CD4-positive, alpha-beta T cell treated with Interleukin-4 for 1 hour (primary cell): ENCODE data around the gene LMAN2.
"Not testable (repeated sequence)": the region's sequence is repeated elsewhere in the genome, so short reads cannot be mapped to it uniquely, and the experiment has no call there.

ENCODE experiments used
- DNase-seq, 2 donors: peaks; one replicate each; pipeline ENCODE4 v3.0.0-alpha.2; 2020 to 2022

Gene LMAN2

GRCh38 chr5:177364159-177364962, 12.9 kb upstream of the LMAN2 start:
- DNase-seq: no peak

DNA sequence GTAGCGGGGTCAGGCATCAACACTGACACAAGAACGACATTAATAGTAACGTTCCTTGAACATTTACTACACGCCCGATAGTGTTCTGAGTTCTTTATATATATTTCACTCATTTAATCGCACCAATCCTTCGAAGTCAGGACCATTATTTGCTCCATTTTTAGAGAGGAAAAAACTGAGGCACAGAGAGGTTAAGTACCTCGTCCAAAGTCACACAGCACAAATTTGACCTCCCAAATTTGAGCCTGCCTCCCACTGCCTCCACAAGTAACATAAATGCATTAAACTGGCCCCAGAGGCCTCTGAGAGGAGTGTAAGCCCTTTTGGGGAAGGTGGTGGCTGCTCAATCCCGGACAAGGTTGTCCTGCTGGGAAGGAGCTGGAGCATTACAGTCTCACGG, 12.1 kb upstream of the LMAN2 start:
- DNase-seq: no peak

DNA sequence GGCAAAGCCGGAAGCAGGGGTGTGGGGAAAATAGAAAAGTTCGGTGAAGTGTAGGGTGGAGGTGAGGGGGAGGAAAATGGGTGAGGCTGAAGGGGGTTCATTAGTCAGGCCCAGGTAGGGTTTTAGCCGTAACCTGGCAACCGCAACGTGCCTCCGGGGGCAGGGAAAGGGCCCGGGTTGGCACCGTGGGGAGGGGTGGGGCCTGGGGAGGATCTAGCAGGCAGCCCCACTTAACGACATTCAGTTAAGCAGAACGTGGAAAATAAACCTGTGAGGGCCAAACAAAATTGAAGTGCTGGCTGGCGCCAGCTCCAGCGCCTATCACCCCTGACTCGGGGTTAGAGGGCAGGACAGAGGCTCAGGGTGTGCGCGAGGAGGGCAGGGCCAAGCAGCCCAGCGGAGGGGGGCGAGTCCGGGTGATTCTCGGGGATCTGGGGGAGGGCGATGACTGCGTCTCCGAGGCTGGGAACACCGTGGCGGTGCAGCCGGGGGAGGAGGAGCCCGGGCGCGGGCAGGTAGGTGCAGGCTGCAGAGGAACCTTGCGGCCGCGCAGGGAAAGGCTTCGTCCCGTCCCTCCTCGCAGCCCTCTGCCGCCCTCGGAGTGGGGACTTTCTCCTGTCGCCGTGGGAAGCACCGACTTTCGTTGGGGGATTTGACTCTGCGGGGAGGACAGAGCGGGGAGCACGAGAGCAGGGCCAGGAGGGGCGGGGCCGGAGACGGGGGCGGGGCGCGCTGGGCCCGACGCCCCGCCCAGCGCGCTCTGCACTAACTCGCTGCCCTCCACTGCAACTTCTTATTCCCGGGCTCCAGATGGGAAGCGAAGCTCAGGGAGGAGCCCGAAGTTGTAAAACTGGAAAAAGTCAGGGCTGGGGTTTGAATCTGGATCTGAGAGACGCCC, 11.4 kb upstream of the LMAN2 start:
- DNase-seq: peak; percentile 71 to 82

GRCh38 chr5:177362292-177362609, 10.8 kb upstream of the LMAN2 start:
- DNase-seq: no peak

DNA sequence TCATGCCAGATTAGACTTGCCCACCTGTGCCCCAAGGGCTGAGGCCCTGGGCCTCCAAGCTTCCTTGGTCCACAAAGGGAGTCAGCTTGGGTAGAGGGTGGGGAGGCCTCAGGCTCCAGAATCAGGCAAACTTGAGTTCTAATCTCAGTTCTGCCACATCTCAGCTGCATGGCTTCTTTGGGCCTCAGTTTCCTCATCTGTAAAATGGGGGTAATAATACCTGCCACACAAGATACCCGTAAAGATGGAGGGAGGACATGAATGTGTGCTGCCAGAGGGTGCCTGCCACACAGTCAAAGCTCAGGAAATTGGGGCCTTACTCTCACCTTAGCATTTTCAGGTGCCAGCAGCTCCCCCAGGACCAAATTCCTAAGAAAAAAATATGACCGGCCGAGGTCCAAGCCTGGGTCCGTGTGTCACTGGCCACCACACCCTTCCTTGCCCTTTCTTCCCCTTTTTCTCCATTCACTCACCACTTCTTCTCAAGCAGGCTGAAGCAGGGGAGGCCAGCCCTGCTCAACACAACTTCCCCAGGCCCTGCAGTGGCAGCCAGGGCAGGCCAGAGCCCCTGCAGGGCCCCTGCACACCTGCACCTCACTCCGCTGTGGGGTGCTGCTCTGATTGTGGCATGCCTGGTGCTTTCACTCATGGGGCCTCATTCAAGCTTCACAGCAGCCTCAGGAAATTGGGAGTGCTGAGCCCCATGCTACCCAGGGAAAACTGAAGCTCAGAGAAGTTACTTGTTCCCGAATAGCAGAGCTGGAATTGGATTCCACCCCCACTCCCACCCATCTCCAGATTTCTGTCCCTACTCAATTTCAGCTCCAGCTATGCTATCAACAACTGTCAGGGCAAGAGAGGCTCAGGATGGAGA, 10.2 kb upstream of the LMAN2 start:
- peak in 1 of 2 donors; percentile 49 for DNase-seq

DNA sequence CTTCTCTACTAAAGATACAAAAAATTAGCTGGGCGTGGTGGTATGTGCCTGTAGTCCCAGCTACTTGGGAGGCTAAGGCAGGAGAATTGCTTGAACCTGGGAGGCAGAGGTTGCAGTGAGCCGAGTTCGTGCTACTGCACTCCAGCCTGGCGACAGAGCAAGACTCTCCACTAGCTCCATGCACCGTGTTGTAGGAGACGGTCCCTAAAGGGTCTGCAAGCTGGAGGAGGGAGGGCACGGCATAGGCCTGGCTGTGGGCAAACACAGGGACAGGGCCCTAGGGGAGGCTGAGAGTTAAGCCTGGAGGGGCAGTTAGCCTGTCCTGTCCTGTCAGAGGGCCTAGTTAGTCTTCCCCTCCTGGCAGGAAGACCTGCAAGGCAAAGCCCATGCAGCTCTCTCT, 9.3 kb upstream of the LMAN2 start:
- DNase-seq: not testable (repeated sequence)

DNA sequence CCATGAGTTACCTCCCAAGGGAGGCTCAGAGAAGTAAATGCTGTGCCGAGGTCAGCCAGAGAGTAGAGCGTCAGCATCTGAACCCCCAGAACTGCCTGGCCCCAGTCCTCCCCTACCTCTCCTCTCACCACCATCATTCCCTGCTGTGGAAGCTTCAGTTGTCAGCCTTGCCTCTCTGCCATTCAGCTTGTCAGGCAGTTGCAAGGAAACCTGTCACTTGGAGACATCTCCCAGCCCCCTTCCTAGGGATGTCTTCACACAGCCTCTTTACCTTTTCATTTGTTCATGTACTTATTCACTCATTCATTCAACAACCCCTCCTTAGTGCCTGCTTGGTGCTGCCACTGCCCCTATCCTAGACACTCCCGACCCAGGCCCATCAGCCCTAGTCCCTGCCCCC, 8.4 kb upstream of the LMAN2 start:
- DNase-seq: no peak

DNA sequence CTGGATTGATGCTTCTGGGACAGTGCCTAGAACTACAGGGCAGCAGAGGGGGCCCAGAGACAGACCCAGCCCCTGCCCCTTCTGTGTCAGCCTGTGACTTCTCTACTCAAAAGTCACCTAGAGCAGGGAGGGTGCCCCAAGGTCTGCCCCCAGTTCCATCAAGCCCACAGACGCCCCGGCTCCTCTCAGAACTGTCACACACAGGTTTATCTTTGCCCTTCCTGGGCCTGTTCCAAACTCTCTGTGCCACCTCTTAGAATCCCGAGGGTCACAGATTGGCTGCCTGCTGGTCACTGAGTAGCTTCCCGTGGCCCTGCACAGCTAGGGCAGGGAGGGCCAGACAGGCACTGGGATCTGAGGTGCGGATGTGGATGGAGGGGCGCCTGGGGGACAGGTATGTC, 8.0 kb upstream of the LMAN2 start:
- DNase-seq: no peak

GRCh38 chr5:177358370-177358819, 6.9 kb upstream of the LMAN2 start:
- no peak for DNase-seq

DNA sequence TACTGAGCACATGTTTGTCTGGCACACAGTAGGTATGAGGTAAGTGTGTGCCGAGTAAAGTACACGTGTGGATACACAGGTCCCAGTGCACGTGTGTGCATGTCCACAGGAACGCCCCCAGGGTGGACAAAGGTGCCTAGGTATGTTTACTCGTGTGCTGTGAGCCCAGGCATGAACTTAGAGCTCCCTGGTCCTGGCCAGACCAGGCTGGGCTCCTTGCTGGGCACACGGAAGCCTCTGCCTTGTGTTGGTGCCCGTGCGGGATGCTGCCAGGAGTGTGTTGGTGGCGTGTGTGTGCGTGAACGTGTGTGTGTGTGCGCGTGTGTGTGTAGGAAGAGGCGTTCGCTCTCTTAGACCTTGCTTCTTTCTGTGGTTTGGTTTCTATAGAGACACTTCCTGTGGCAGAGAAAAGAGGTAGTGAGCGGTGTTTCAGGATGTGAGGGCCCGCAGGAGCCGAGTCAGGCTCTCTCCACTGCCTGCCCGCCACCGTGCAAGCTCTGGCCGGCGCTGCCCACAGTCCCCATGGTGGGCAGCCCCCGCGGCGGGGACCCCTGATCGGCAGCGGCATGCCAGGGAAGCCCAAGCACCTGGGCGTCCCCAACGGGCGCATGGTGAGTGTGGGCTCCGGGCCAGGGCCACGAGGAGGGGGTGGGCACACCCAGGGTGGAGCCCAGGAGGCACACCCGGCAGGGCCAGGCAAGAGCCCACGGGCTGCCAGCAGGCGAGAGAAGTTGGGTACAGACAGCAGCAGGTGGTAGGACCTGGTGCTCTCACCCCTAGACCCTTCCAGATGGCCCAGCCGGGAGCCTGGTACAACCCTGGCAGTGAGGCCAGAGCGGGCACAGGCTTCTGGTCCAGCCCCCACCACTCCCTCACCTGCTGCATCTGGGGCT, 6.2 kb upstream of the LMAN2 start, which contains the start of gene RGS14:
RGS14 (plus strand) TSS at position 466 of the 893 bp plus-strand sequence; CDS start at position 567, 101 bp downstream.
- DNase-seq: peak; percentile 86 to 89

DNA sequence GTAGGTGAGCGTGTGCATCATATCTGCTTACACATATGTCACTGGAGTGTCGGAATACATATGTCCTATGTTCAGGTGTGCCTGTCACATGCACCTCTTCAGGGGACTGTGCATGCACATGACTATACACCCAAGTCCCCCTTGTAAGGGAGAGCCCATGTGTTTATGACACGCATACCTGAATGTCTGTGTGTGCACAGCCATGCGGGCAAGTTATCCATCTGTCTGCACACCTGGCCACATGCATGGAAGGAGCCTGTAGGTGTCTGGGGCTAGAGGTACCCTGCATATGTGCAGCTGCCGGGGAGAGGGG, 5.6 kb upstream of the LMAN2 start:
- no peak for DNase-seq

DNA sequence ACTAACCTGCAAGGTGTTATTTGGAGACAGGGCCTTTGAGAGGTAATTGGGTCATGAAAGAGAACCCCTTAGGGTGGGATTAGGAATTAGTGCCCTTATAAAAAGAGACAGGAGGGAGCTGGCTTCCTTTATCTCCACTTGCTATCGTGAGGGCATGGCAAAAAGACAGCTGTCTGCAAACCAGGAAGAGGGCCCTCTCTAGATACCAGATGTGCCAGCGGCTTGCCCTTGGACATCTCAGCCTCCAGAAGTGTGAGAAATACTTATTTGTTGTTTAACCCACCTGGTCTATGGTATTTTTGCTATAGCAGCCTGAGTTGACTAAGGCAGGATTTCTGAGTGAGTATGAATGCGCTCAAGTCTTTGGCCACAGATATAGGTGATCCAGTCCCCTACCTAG, 5.3 kb upstream of the LMAN2 start:
- DNase-seq: no peak

- DNase-seq: no peak
Measured at GRCh38 chr5:177355868-177356168, 4.3 kb upstream of the LMAN2 start.

GRCh38 chr5:177355162-177355867, 3.8 kb upstream of the LMAN2 start:
- DNase-seq: no peak

GRCh38 chr5:177354711-177355110, 3.2 kb upstream of the LMAN2 start:
- no peak for DNase-seq

DNA sequence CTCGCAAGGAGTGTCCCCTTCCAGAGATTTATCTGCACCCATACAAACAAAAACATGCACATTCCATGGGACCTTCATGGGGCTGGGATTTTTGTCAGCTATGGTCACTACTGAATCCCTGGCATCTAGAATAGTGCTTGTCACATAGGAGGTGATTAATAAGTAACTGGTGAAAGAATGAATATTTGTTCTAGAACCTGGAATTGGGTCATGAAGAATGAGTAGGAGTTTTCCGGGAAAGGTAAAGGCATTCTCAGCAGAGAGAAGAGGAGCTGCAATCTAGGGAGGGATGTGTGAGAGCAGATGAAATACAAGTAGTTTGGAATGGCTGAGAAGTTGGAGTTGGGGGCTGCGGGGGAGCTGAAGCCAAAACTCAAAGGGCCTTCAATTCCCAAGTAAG, 2.8 kb upstream of the LMAN2 start:
- no peak for DNase-seq

- DNase-seq: no peak
Measured at GRCh38 chr5:177353093-177353492, 1.6 kb upstream of the LMAN2 start.

DNA sequence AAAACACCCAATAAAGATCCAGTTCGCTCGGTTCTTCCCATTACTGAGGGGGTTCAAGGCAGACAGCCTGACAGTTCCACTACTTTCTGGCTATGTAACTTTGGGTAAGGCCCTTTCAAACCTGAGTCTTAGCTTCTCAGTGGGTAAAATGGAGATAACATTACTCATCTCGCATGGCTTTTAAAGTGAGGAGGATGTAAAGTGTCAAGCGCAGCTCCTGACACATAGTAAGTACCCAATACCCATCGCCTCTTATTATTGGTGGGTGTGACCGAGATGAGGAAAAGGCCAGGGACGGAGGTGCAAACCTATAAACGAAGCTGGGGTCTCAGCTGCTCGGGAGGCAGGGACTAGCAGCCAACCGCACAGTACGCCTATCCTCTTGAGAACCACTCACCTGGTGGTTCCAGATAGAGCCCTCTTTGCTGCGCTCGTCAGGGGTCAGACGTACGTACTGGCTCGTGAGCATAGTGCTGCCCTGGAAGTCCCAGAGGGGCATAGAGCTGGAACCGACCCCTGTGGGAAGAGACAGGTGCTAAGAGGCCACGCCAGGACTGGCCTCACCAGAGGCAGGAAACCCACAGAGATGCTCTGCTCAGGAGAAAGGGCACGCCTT, 584 bp downstream of the LMAN2 start:
- DNase-seq: no peak

GRCh38 chr5:177349762-177350161, 1.7 kb downstream of the LMAN2 start:
- no peak for DNase-seq

DNA sequence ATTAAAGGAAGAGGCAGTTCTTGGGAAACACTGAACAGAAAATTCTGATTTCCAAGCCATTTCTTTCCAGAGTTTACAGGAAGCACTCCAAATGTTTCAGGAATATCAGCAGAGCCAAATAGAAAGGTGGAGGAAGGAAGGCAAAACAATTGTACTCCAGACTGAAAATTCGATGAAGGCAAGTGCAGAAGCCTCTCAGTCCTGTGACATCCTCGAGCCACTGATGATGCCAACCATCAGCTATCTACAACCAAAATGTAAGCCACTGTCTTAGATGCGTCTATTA, 2.2 kb downstream of the LMAN2 start:
- DNase-seq: no peak

- no peak for DNase-seq
Measured at GRCh38 chr5:177347699-177348098, 3.8 kb downstream of the LMAN2 start.
